HG03521 (cell line): Measurements from ENCODE around the gene FARP1.
"Not testable (repeated sequence)": the region's sequence is repeated elsewhere in the genome, so short reads cannot be mapped to it uniquely, and the experiment has no call there.

Source experiments
- ATAC-seq: cut with Tn5 transposase; IDR thresholded peaks from one replicate; pipeline ENCODE4 v1.9.1; 2021; ENCODE audit warnings: mild to moderate bottlenecking, moderate library complexity; ENCODE audit not compliant: unreplicated experiment

The FARP1 gene

GRCh38 chr13:98223741-98224140 is 80.8 kb downstream of the FARP1 start:
- no peak for ATAC-seq

- ATAC-seq, result no peak
These were observed 81.7 kb downstream of the FARP1 start for GRCh38 chr13:98224557-98224956.

GRCh38 chr13:98225036-98225940 is 82.4 kb downstream of the FARP1 start:
- no peak for ATAC-seq

- no peak for ATAC-seq
These were observed 83.6 kb downstream of the FARP1 start for GRCh38 chr13:98226496-98226895.

- ATAC-seq, result no peak
These were observed 85.9 kb downstream of the FARP1 start for GRCh38 chr13:98228661-98229341.

- not testable (repeated sequence) for ATAC-seq
These were observed 87.9 kb downstream of the FARP1 start for GRCh38 chr13:98230762-98231161.

GRCh38 chr13:98232456-98232855 is 89.6 kb downstream of the FARP1 start:
- no peak for ATAC-seq

GRCh38 chr13:98233127-98233526 is 90.2 kb downstream of the FARP1 start:
- ATAC-seq, result no peak

GRCh38 chr13:98234348-98234747 is 91.5 kb downstream of the FARP1 start:
- ATAC-seq, result no peak

- ATAC-seq, result no peak
These were observed 93.3 kb downstream of the FARP1 start for GRCh38 chr13:98236197-98236596.

- no peak for ATAC-seq
These were observed 94.4 kb downstream of the FARP1 start for GRCh38 chr13:98237331-98237730.

- no peak for ATAC-seq
These were observed 96.5 kb downstream of the FARP1 start for GRCh38 chr13:98239162-98240076.

- ATAC-seq, result no peak
These were observed 97.2 kb downstream of the FARP1 start for GRCh38 chr13:98240135-98240534.

GRCh38 chr13:98240974-98241373 is 98.1 kb downstream of the FARP1 start:
- no peak for ATAC-seq

GRCh38 chr13:98241976-98242375 is 99.1 kb downstream of the FARP1 start:
- no peak for ATAC-seq

GRCh38 chr13:98242403-98242802 is 99.5 kb downstream of the FARP1 start:
- no peak for ATAC-seq

- no peak for ATAC-seq
These were observed 101.0 kb downstream of the FARP1 start for GRCh38 chr13:98243929-98244272.

GRCh38 chr13:98246538-98247172 is 103.8 kb downstream of the FARP1 start:
- ATAC-seq, result no peak

GRCh38 chr13:98251708-98252107 is 108.8 kb downstream of the FARP1 start:
- no peak for ATAC-seq

GRCh38 chr13:98252931-98253470 is 110.1 kb downstream of the FARP1 start:
- no peak for ATAC-seq
